Endometrial microvascular endothelial cells (primary cell): ENCODE data around the gene POC1B. TPM values are rescaled to one million over a fixed set of nuclear protein-coding genes. Genes with fewer than 3 reads are reported as not detected.

Source experiments
- in situ Hi-C: cut with HindIII; loops from 2 replicates; pipeline ENCODE4 v1.10.0; 2017; ENCODE audit warnings: low sequenced_read_pairs, low pct_unique_long_range_greater_than_20kb; ENCODE audit errors: inconsistent ontology term
- total RNA-seq: library from RNA; depleted of rRNA; stranded (reverse); fragments of >200 nt; gene quantifications from one replicate; pipeline ENCODE4 v1.2.3, GENCODE V29; 2015; ENCODE audit errors: inconsistent ontology term

The POC1B gene
- 10.5 TPM for total RNA-seq

- in situ Hi-C loops: no loop called here
These were observed at the start of gene POC1B for GRCh38 chr12:89525824-89526770. TSS of gene POC1B (minus strand) at chr12:89526047. CDS start at chr12:89525895, 152 bp downstream.

GRCh38 chr12:89575374-89575773 is 49.5 kb upstream of the POC1B start:
- in situ Hi-C loops: no loop called here

- in situ Hi-C loops: no loop called here
These were observed 48.9 kb upstream of the POC1B start for GRCh38 chr12:89574736-89575208.

DNA sequence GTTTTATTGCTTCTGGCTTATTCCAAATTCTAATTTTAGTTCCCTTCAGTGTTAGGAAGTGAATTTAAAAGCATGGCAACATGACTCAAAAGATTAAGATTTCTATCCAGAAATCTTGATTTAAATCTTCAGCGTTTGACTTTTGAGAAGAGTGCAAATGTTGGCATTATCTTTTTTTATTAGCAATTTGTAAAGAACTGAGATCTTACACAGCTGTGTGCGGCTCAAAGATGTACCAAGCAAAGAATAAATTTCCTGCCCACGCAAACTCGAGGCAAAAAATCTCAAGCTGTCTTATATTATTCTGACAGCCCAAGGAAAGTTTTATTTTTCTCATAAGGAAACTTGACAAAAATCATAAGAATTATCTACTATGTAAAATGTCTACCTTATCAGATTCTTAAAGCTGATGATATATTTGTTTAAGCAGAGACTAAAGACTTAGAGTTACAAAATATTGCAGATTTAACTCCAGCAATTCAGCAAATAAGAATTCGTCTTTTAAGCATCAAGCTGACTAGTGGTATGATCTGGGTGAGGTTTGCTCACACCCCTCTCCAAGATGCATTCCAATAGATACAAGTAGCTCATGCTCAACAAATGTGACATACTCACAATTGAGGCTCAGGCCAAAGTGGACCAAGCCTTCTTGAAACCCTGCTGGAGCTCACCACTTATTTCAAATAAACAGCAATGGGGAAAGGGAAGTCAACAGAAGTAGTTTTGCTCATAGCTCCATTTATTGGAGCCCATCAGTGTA is 47.4 kb upstream of the POC1B start:
- in situ Hi-C loops: no loop called here

DNA sequence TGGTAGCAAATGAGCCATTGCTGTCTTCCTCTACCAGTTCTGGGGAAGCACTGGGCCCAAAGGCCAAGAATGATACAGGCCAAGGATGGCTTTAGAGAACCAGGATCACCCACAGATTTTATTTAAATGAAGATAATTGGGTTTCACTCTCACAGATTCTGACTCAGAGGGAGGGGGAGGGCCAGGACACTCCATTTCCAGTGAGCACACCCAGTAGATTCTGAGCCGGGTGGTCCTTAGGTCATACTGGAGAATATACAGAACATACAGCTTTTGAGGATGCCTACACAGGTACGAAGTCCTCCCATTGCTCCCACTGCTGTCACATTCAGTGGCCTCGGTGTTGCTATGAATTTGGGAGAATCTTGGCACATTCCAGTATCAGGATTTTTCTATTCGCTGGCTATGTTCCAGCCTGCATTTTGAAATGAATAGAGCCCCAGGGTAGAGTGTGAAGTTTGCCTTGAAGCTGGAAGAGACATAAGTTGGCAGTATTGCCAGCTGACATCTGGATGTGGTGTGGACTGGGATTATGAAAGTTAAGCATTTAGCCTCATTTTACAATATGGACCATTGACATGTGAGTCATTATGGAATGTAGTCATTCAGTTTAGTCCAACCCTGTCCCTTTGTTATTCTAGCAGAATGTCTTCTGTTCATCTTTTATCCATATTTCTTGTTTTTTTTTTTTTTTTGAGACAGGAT is 45.8 kb upstream of the POC1B start:
- in situ Hi-C loops: no loop called here

DNA sequence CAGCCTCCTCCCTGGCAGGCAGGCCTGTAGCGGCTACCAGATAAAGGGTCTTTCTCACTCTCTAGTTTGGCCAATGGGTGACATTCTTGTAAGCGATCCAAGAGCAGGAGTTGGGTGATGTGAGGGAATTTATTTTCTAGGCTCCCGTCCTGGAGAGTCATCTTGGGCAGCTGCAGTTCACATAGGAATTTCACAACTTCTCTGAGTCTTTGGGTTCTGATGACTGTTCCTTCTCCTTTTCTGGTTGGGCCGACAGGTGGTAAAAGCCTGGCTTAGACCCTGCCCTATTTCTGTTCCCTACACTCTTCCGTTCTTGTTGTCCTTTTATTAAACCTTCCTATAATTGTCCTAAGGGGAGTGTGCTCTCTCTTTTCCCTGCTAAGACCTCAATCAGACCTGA is 42.6 kb upstream of the POC1B start:
- in situ Hi-C loops: no loop called here

DNA sequence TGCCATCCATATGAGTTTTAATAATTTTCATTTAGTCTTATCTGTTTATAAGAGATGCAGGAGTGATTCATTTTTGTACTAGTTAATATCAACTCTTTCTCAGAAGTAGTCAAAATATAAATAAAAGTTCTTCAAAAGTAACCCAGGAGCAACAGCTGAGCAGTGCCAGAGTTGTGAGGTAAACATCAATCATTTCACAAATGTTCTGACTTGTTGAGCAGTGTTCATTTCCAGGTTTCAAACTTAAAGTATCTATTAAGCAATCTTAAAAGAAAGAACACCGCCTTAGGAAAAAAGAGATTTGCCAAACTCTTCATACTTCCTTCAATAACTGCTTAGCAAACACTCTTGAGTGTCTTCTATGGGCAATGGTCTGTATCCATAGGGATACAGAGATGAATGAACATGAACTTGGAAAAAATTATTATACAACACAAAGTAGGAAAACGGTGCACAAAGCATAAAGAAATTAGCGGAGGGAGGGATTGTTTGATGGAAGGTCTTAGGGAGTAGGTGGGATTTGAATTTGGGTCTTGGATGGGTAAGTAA is 41.9 kb upstream of the POC1B start:
- in situ Hi-C loops: no loop called here

DNA sequence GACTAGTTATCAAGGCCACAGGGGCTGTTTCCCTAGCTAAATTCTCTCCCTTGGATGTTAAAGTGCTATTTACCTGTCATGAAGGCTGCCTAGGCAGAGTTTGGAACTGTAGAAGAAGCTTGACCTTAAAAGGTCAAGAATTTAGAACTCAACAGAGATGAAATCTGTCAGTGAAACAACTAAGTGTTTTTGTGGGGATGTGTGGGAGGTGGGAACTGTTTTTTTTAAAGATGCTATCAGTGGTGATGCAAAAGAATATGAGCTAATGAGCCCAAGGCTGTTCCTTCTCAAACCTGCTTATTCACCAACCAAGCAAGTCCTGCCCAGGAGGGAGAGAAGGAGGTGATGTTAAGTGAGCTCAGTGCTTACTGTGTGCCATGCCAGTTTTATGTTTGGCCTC is 40.8 kb upstream of the POC1B start:
- in situ Hi-C loops: no loop called here

DNA sequence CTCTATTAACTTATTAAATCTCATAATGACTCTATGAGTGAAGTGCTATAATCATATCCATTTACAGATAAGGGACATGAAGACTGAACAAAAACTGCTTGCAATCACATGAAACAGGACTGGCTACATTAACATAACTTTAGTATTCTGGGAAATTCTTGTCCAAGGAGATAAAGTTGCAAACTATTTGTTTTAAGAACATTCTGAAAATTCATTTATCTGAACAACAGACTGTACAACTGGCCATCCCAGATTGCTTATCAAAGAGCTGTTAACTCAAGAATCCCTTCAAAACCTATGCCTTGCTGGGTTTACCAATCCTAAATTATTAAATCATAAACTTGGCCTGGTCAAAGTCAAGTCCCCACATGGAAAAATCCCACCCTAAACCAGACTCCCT is 39.2 kb upstream of the POC1B start:
- in situ Hi-C loops: no loop called here

- in situ Hi-C loops: no loop called here
These were observed 33.9 kb upstream of the POC1B start for GRCh38 chr12:89559753-89560152.

DNA sequence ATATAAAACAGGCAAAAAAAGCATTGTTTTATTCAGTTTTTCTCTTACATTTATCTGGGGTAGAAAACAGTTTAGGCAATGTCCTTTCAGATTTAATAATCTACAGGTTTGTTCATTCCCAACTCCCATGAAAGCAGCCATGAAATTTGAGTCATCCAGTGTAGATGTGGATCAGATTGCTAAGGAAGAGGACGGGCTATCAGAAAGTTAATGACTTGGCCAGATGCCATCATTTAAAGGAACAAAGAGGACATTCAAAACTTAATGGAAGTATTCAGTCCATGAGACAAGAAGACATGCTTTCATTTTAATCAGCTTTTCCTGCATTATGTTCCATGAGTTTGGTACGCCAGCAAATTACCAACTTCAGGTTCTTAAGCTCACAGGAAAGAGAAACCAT is 31.1 kb upstream of the POC1B start:
- in situ Hi-C loops: no loop called here

DNA sequence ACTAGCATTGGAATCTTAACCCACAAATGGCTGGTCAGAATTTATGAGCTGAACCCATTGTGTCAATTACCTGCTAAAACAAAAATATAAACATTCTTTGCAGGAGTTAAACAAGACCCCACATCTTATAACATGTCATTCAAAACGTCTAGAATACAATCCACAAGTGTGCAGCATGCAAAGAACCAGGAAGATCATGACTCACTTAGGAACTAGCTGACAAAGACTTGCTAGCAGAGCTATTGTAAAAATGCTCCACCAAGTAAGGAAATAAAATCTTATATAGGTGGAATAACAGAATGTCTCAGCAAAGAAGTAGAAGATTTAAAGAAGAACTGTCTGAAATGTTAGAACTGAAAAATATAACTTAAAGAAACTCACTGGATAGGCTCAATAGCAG is 26.5 kb upstream of the POC1B start:
- in situ Hi-C loops: no loop called here

GRCh38 chr12:89551747-89552146 is 25.9 kb upstream of the POC1B start:
- in situ Hi-C loops: no loop called here

- in situ Hi-C loops: no loop called here
These were observed 21.3 kb upstream of the POC1B start for GRCh38 chr12:89547101-89547500.

DNA sequence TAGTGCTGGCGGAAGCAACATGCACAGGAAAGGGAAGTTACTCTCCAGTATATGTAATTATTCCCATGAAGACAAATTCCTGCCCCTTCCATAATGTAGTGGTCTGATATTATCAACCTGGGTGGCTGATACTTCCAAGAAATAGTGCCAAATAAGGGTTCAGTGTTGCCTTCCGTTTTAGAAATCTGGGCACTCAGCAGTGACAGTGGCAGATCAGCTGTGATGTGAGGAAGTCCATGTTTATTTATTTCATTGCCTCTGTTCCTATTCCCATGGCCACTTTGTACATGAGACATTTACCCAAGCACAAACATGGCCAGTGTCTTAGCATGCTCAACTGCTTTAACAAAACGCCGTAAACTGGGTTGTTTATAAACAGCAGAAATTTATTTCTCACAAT is 20.3 kb upstream of the POC1B start:
- in situ Hi-C loops: no loop called here

DNA sequence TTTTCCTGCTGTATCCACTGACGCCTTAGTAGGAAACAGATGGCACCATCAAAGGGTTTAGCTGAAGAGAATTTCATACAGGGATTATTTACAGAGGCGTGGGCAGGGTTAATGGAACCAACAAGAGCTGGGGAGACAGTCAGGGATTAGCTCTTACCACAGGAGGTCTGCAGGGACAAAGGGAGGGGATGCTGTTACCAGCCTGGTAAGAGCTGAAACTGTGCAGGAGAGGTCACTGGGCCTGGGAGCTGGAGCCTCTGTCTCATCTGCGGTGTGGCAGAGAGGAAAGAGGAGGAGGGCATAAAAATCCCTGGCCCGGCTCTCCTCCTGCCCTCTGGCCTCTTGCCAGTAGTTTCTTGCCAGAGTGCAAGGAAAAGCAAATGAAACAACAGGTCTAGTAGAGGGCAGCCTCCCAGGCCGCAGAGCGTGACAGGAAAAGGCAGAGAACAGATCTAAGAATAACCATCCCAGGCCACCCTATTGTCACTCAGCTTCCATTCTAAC is 18.9 kb upstream of the POC1B start:
- in situ Hi-C loops: no loop called here

DNA sequence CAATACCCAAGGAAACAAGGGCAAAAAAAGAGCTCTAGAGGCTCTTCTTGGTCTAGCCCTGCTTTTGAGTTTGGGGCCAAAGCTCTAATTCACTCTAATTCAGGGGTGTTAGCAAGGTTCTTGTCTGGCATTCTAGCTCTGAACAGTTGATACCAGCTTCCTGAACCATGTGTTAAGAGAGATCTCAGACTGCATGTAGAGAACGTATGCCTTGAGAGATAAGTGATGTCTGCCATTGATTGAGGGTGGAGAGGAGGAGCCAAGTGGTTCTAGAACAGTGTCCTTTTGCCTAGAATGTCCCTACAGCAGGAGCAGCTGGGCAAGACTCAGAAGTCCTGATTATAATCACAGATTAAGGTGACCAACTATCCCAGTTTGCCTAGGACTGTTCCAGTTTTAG is 18.2 kb upstream of the POC1B start:
- in situ Hi-C loops: no loop called here

- in situ Hi-C loops: no loop called here
These were observed 17.2 kb upstream of the POC1B start for GRCh38 chr12:89542912-89543592.
